ENCODE data around the gene NEK10.

The NEK10 gene

DNA sequence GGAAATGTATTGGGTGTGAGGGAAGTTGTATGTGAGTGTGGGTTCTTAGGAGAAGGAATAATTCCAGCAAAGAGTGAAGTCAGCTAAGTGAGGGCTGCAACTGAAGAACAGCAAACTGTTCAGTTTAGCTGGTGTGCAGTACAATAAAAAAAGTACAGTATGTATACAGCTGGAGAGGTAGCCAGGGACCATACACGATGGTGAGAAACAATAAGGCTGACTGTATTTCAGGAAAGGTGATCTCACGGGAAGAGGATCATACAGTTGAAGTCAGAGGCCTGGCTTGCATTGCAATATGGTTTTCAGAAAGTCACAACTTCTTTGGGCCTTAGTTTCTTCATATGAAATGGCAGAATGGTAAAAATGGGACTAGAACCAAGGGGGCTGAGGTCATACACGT, 222.4 kb downstream of the NEK10 start:
- DNase-seq (ENCODE audit: low read depth), result no peak
- TF ChIP-seq, protein P1, sequence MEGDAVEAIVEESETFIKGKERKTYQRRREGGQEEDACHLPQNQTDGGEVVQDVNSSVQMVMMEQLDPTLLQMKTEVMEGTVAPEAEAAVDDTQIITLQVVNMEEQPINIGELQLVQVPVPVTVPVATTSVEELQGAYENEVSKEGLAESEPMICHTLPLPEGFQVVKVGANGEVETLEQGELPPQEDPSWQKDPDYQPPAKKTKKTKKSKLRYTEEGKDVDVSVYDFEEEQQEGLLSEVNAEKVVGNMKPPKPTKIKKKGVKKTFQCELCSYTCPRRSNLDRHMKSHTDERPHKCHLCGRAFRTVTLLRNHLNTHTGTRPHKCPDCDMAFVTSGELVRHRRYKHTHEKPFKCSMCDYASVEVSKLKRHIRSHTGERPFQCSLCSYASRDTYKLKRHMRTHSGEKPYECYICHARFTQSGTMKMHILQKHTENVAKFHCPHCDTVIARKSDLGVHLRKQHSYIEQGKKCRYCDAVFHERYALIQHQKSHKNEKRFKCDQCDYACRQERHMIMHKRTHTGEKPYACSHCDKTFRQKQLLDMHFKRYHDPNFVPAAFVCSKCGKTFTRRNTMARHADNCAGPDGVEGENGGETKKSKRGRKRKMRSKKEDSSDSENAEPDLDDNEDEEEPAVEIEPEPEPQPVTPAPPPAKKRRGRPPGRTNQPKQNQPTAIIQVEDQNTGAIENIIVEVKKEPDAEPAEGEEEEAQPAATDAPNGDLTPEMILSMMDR (IDR thresholded peaks at IDR 0.05; ENCODE audit: control insufficient read depth, insufficient read depth, low read depth, low read length, missing control alignments), result no peak
- no peak overlapping the region for H3K4me3 ChIP-seq (ENCODE audit: control insufficient read depth, low read depth, low read length)

DNA sequence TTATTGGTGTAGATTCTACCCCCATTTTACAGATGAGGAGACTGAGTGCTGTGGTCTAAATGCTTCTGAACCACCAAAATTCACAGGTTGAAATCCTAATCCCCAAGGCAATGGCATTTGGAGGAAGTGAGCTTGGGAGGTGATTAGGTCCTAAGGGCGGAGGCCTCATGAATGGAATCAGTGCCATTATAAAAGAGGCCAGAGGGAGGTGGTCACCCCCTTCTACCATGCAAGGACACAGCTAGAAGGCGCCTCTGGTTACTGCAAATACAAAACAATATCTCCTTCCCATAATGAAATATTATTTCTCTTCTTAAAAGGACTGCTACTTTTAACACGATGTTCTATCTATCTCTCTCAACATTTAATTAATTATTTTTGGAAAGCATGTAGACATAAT, 223.5 kb downstream of the NEK10 start:
- TF ChIP-seq, protein P1 (IDR thresholded peaks at IDR 0.05; ENCODE audit: control insufficient read depth, insufficient read depth, low read depth, low read length, missing control alignments), result no peak
- no peak overlapping the region for H3K4me3 ChIP-seq (ENCODE audit: control insufficient read depth, low read depth, low read length)
- no peak for DNase-seq (ENCODE audit: low read depth)

DNA sequence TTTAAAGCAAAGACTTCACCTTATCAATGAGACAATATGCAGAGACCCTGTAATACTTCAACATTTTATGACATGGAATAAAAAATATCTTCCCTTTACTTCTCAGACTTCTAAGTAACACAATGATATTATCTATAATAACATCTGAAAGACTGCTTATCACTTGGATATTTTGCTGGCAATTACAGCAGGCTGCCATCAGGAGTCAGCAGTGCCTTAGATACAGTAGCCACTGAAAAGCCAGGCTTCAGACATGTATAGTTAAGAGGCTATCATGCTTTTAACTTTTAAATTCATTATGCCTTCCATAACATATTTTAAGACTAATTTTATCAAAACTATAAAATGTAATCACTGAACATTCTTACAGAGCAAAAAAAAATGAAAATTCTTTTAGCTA, 227.5 kb downstream of the NEK10 start:
- TF ChIP-seq, protein P1 (IDR thresholded peaks at IDR 0.05; ENCODE audit: control insufficient read depth, insufficient read depth, low read depth, low read length, missing control alignments), result peak; percentile 10
- H3K4me3 ChIP-seq (ENCODE audit: control insufficient read depth, low read depth, low read length), result no peak overlapping the region
- DNase-seq (ENCODE audit: low read depth), result no peak

DNA sequence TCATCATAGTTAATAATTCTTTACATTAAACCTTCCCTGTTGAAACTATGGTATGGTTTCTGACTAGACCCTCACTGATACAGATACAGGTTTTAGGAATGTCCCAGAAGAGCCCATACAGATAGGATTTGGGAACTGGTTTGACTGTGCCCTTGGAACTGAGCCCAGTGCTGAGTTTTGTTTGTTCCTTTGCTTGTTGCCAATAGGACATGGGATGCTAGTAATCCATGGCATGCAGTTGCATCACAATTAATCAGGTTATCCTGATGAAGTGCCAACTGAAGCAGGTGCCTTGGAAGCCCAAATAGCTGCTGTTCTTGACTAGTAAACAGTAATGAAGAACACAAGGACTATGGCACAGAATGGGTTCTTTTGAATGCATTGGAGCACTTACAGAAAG, 230.6 kb downstream of the NEK10 start:
- no peak overlapping the region for H3K4me3 ChIP-seq (ENCODE audit: control insufficient read depth, low read depth, low read length)
- no peak for DNase-seq (ENCODE audit: low read depth)
- TF ChIP-seq, protein P1 (IDR thresholded peaks at IDR 0.05; ENCODE audit: control insufficient read depth, insufficient read depth, low read depth, low read length, missing control alignments), result no peak

DNA sequence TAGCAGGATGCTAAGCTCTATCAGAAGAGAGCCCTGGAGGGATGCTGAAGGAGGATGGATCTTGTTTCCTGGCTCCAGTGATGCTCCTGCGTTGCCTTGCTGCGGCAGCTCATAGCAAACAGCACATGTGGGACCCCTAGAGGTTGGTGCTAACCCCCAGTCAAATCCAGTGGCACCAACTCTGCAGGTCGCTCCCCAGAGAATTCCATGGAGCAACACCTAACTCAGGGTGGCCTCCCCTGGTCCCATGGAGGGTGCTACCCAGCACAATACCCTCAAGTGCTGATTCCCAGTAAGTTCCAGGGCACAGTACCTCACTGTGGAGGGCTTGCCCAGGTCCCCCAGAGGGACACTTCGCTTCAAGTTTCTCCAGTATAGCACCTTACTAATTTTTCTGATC, 231.2 kb downstream of the NEK10 start:
- DNase-seq (ENCODE audit: low read depth), result no peak
- H3K4me3 ChIP-seq (ENCODE audit: control insufficient read depth, low read depth, low read length), result no peak overlapping the region
- TF ChIP-seq, protein P1 (IDR thresholded peaks at IDR 0.05; ENCODE audit: control insufficient read depth, insufficient read depth, low read depth, low read length, missing control alignments), result no peak

DNA sequence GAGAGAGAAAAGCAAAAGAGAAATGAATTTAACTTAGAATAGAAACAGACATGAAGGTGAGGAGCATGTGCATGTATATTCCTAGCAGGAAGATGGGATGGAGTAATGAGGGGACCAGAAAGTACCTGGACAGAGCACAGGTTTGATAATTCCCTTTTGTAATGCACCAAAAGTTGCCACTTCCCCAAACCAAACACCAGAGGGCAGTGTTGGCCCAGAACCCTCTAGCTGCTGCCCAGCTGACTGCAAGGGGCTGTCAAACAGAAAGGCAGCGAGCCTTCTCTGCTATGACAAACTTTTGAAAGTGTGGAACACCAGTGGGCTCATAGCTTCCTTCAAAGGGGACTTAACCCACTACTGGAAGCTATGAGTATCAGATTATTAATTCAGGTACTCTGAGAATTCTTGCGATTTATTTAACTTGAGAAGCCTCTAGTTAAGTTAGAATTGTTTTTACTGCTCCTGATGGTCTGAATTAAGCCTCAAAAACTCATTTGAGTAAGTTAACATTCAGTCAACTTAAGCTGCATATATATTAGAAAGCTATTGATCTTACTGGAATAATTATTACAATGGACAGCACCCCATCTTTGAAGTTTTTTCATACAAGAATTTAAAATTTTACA, 234.9 kb downstream of the NEK10 start:
- no peak overlapping the region for H3K4me3 ChIP-seq (ENCODE audit: control insufficient read depth, low read depth, low read length)
- DNase-seq (ENCODE audit: low read depth), result peak; percentile 27
- TF ChIP-seq, protein P1 (IDR thresholded peaks at IDR 0.05; ENCODE audit: control insufficient read depth, insufficient read depth, low read depth, low read length, missing control alignments), result peak; percentile 94
